Karpas-422 (cell line): ENCODE results near the gene URI1. TPM values are rescaled to one million over a fixed set of nuclear protein-coding genes. Genes with fewer than 3 reads are reported as not detected.
"Not testable (repeated sequence)": the region's sequence is repeated elsewhere in the genome, so short reads cannot be mapped to it uniquely, and the experiment has no call there.

Experiments
- DNase-seq: peaks from one replicate; pipeline ENCODE4 v3.0.0-alpha.2; 2015
- H2AFZ ChIP-seq: fragments of 200-600 bp; sonication (generic); 2 replicates; pipeline ENCODE4 v1.6.1; 2014; ENCODE audit warnings: antibody characterized with exemption, low read length, mixed read lengths
- H3K27ac ChIP-seq: fragments of 200-600 bp; sonication (generic); 2 replicates; pipeline ENCODE4 v1.5.1; 2014; ENCODE audit warnings: mild to moderate bottlenecking, low read length, moderate library complexity
- H3K27me3 ChIP-seq: fragments of 200-600 bp; sonication (generic); 2 replicates; pipeline ENCODE4 v1.6.1; 2014; ENCODE audit warnings: low read length, mixed read lengths
- H3K36me3 ChIP-seq: fragments of 200-600 bp; sonication (generic); 2 replicates; pipeline ENCODE4 v1.6.1; 2014; ENCODE audit warnings: low read length, mixed read lengths; ENCODE audit not compliant: insufficient read depth
- H3K4me1 ChIP-seq: fragments of 200-600 bp; sonication (generic); 2 replicates; pipeline ENCODE4 v1.6.1; 2014; ENCODE audit warnings: mild to moderate bottlenecking, low read length, mixed read lengths
- H3K4me2 ChIP-seq: fragments of 200-600 bp; sonication (generic); 2 replicates; pipeline ENCODE4 v1.6.1; 2014; ENCODE audit warnings: low read length, low read depth, mild to moderate bottlenecking; ENCODE audit not compliant: poor library complexity, severe bottlenecking
- H3K4me3 ChIP-seq: fragments of 200-600 bp; sonication (generic); 2 replicates; pipeline ENCODE4 v1.5.1; 2014; ENCODE audit warnings: mild to moderate bottlenecking, antibody characterized with exemption, low read length, mixed read lengths
- H3K79me2 ChIP-seq: fragments of 200-600 bp; sonication (generic); 2 replicates; pipeline ENCODE4 v1.6.1; 2014; ENCODE audit warnings: mild to moderate bottlenecking, low read length, mixed read lengths
- H3K9ac ChIP-seq: fragments of 200-600 bp; sonication (generic); 2 replicates; pipeline ENCODE4 v1.6.0; 2014; ENCODE audit warnings: low read length
- H3K9me2 ChIP-seq: fragments of 200-600 bp; sonication (generic), shearing (Covaris generic); replicated peaks from 2 replicates; pipeline ENCODE4 v1.6.0; 2014; ENCODE audit warnings: mild to moderate bottlenecking, low read length, moderate library complexity; ENCODE audit not compliant: insufficient read depth
- H3K9me3 ChIP-seq: fragments of 300-700, 200-600 bp; sonication (generic); 2 replicates; pipeline ENCODE4 v1.6.1; 2014; ENCODE audit warnings: low read length, mixed read lengths
- H4K20me1 ChIP-seq: fragments of 200-600 bp; sonication (generic); 2 replicates; pipeline ENCODE4 v1.6.1; 2014; ENCODE audit warnings: mild to moderate bottlenecking, antibody characterized with exemption, low read length, low read depth; ENCODE audit not compliant: insufficient read depth
- total RNA-seq: library from RNA; depleted of rRNA; stranded (reverse); fragments of >200 nt; shearing (Covaris generic); gene quantifications from 2 replicates; pipeline ENCODE4 v1.2.3, GENCODE V29; 2014; ENCODE audit warnings: low replicate concordance

Gene URI1
- total RNA-seq, 1 experiment from 2014 or later: 77.7 TPM

DNA sequence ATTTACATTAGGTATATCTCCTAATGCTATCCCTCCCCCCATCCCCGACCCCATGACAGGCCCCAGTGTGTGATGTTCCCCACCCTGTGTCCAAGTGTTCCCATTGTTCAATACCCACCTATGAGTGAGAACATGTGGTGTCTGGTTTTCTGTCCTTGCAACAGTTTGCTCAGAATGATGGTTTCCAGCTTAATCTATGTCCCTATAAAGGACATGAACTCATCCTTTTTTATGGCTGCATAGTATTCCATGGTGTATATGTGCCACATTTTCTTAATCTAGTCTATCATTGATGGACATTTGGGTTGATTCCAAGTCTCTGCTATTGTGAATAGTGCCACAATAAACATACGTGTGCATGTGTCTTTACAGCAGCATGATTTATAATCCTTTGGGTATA, 26.2 kb upstream of the URI1 start:
- not testable (repeated sequence) for DNase-seq, H4K20me1 ChIP-seq, H3K9me3 ChIP-seq

DNA sequence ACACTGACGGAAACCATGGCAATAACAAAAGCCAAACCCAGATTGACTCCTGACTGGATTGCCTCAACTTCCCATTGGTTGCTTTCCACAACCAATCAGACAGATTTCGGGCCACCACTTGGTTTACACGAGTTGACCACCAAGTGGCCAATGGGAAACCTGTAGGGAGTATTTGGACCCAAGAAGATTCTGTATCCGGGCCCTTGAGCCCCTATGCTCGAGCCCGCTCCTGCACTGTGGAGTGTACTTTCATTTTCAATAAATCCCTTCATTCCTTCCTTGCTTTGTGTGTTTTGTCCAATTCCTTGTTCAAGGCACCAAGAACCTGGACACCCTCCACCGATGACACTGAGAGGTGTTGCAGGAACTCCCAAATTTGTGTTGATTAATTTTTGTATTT, 24.1 kb upstream of the URI1 start:
- DNase-seq: no peak

More for the DNA sequence above, 26.2 kb upstream of the URI1 start:
- H3K27me3 ChIP-seq, H2AFZ ChIP-seq, H3K4me1 ChIP-seq, H3K79me2 ChIP-seq, H3K9me2 ChIP-seq, H3K4me3 ChIP-seq, H3K4me2 ChIP-seq, H3K9ac ChIP-seq, H3K27ac ChIP-seq, H3K36me3 ChIP-seq: not testable (repeated sequence)

DNA sequence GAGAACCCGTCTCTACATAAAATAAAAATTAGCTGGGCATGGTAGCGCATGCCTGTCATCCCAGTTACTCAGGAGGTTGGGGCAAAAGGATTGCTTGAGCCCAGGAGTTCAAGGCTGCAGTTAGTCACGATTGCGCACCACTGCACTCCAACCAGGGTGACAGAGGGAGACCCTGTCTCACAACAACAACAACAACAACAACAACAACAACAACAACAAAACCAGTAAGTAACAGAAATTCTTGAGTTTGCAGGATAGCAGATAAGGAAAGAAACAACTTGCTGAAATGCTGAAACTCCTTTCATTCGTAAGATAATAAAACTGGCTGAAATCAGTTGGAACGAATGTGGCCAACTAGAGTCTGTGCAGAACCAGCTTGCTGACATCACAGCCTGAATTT, 23.1 kb upstream of the URI1 start:
- H3K79me2 ChIP-seq: no peaks in the 10 kb centered on the region
- H3K36me3 ChIP-seq: no peaks in the 10 kb centered on the region
- H3K4me3 ChIP-seq: no peak overlapping the region
- no peak overlapping the region for H3K4me2 ChIP-seq
- H2AFZ ChIP-seq: no peak overlapping the region
- H3K9me3 ChIP-seq: no peaks in the 10 kb centered on the region
- no peaks in the 10 kb centered on the region for H3K9me2 ChIP-seq
- no peak for DNase-seq
- H3K4me1 ChIP-seq: no peaks in the 10 kb centered on the region
- no peaks in the 10 kb centered on the region for H3K27me3 ChIP-seq
- no peak overlapping the region for H3K27ac ChIP-seq
- no peaks in the 10 kb centered on the region for H4K20me1 ChIP-seq
- H3K9ac ChIP-seq: no peak overlapping the region

More for the DNA sequence above, 24.1 kb upstream of the URI1 start:
- H3K9ac ChIP-seq: no peak overlapping the region
- no peak overlapping the region for H3K4me2 ChIP-seq
- no peak overlapping the region for H3K4me3 ChIP-seq
- no peaks in the 10 kb centered on the region for H3K36me3 ChIP-seq
- H4K20me1 ChIP-seq: no peaks in the 10 kb centered on the region
- no peaks in the 10 kb centered on the region for H3K9me3 ChIP-seq
- no peak overlapping the region for H2AFZ ChIP-seq
- no peaks in the 10 kb centered on the region for H3K4me1 ChIP-seq
- no peak overlapping the region for H3K27ac ChIP-seq
- no peaks in the 10 kb centered on the region for H3K27me3 ChIP-seq
- no peaks in the 10 kb centered on the region for H3K79me2 ChIP-seq
- no peaks in the 10 kb centered on the region for H3K9me2 ChIP-seq

DNA sequence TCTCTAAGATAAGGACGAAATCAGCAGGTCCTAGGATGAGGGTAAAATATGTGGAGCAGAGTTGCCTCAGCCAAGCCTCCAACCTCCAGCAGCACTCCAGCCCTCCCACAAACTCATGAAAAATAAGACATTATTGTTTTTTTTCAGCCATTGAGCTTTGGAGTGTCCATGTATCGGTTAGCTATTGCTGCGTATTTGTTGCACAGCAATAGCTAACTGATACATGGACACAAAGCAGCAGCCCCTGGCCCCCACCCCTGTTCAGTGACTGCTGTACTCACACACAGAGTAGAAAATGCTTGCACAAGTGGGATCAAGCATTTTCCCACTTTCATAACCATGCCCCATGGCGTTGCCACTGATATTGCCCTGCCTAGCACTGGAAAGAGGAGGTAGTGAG, 19.1 kb upstream of the URI1 start:
- Histone ChIP-seq H3K79me2 (no peaks in the 10 kb centered on the region), H3K9me3 (no peaks in the 10 kb centered on the region)
- DNase-seq: no peak

DNA sequence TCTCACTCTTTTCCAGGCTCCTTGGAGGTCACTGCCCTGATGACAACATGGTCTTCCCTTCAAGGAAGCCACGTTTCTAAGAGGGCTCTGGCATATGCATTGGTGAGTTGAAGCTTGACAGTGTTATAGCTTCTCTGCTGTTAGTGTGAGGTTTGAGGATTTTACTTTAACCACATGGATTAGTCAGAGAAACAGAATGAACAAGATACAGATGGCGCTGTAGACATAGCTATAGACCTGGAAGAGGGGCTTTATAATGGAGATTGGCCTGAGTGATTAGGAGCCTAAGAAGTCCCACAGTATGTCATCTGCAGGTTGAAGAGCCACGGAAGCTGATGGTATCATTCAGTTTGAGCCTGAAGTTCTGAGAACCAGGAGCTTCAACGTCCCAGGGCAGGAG, 18.4 kb upstream of the URI1 start:
- H3K9ac ChIP-seq: no peak overlapping the region
- H3K9me3 ChIP-seq: no peaks in the 10 kb centered on the region
- H3K9me2 ChIP-seq: no peaks in the 10 kb centered on the region
- peak; percentile 62 for DNase-seq
- no peaks in the 10 kb centered on the region for H3K79me2 ChIP-seq
- no peaks in the 10 kb centered on the region for H3K27me3 ChIP-seq
- no peaks in the 10 kb centered on the region for H4K20me1 ChIP-seq
- H3K36me3 ChIP-seq: no peaks in the 10 kb centered on the region
- peaks cover 4% of the 10 kb centered on the region; the same call in 1 of the 2 replicates for H3K4me1 ChIP-seq
- H3K4me3 ChIP-seq: no peak overlapping the region
- H3K4me2 ChIP-seq: no peak overlapping the region
- no peak overlapping the region for H2AFZ ChIP-seq
- H3K27ac ChIP-seq: no peak overlapping the region

More for the DNA sequence above, 19.1 kb upstream of the URI1 start:
- Histone ChIP-seq H3K4me1 (peaks cover 2% of the 10 kb centered on the region; the same call in 1 of the 2 replicates), H3K27me3 (no peaks in the 10 kb centered on the region), H3K36me3 (no peaks in the 10 kb centered on the region), H3K4me3 (no peak overlapping the region), H3K4me2 (no peak overlapping the region), H3K9me2 (no peaks in the 10 kb centered on the region), H4K20me1 (no peaks in the 10 kb centered on the region), H2AFZ (no peak overlapping the region), H3K27ac (no peak overlapping the region), H3K9ac (no peak overlapping the region)

DNA sequence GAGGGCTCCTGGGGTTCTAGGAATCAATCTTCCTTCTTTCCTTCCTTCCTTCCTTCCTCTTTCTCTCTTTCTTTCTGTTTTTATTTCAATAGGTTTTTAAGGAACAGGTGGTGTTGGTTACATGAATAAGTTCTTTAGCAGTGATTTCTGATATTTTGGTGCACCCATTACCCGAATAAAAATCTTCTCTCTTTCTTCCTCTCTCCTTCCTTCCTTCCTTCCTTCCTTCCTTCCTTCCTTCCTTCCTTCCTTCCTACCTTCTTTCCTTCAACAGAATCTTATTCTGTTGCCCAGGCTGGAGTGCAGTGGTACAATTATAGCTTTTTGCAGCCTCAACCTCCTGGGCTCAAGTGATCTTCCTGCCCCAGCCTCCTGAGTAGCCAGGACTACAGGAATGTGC, 16.0 kb upstream of the URI1 start:
- Histone ChIP-seq H3K4me2 (no peak overlapping the region), H3K27me3 (no peaks in the 10 kb centered on the region), H3K79me2 (no peaks in the 10 kb centered on the region), H3K9me3 (no peaks in the 10 kb centered on the region), H2AFZ (no peak overlapping the region), H3K9ac (no peak overlapping the region), H3K4me3 (no peak overlapping the region), H3K36me3 (no peaks in the 10 kb centered on the region), H4K20me1 (no peaks in the 10 kb centered on the region), H3K27ac (no peak overlapping the region), H3K9me2 (no peaks in the 10 kb centered on the region), H3K4me1 (peaks cover 4% of the 10 kb centered on the region; the same call in 1 of the 2 replicates)
- DNase-seq: no peak

DNA sequence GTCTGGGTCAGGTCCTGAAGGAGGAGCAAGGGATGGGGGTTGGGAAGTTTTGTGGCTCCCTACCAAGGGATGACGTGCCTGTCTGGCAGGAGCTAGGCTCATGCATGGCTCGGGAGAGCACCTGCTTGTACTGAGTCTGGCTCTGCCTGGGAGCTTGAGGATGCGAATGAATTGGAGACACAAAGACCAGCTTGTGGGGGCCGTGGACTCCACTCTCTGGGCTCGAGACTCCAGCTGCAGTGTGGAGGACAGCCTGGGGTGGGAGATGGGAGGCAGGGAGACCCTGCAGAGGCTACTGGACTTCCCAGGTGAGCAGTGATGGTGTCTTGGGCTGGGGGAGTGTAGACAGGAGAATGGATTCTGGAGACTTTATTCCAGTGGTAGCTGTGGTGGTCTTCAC, 15.2 kb upstream of the URI1 start:
- H2AFZ ChIP-seq: no peak overlapping the region
- no peaks in the 10 kb centered on the region for H3K9me2 ChIP-seq
- no peak overlapping the region for H3K27ac ChIP-seq
- H3K4me3 ChIP-seq: no peak overlapping the region
- no peaks in the 10 kb centered on the region for H4K20me1 ChIP-seq
- no peaks in the 10 kb centered on the region for H3K9me3 ChIP-seq
- no peaks in the 10 kb centered on the region for H3K79me2 ChIP-seq
- DNase-seq: no peak
- H3K4me2 ChIP-seq: no peak overlapping the region
- H3K36me3 ChIP-seq: no peaks in the 10 kb centered on the region
- H3K4me1 ChIP-seq: peaks cover 4% of the 10 kb centered on the region; the same call in 1 of the 2 replicates
- no peak overlapping the region for H3K9ac ChIP-seq
- no peaks in the 10 kb centered on the region for H3K27me3 ChIP-seq

DNA sequence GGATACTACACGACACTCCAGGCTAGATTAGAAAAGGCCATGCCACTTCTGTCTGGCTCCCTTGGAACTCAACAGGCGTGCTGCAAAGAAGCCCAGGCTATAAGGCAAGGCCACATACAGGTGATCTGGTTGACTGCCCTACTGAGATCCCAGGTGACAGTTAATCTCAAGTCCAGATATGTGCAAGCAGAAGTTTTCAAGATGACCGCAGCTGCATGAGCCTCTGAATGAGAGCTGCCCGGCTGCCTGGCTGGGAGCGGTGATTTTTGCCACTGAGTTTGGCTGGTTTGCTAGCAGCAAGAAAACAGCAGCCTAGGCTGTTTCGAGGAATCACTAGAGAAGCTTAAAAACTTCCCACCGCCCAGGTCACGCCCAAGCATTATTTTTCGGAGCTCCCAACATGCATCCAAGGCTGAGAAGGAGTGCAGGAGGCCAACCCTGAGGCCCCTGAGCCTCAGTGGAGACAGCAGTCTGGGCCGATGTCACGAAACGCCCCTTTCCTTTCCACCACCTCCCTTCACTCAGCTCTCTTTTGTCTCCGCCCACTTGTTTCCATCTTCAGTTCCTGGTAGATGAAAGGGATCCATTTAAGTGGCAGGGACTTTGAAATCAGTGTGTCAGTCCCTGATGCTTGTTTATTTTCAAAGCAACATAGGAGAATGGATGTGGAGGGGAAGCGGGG, 14.0 kb upstream of the URI1 start:
- Histone ChIP-seq H3K36me3 (no peaks in the 10 kb centered on the region), H3K79me2 (no peaks in the 10 kb centered on the region), H3K4me3 (no peak overlapping the region), H2AFZ (no peak overlapping the region), H3K9me2 (no peaks in the 10 kb centered on the region), H3K4me1 (peaks cover 4% of the 10 kb centered on the region; the same call in 1 of the 2 replicates), H3K27me3 (no peaks in the 10 kb centered on the region), H3K9me3 (no peaks in the 10 kb centered on the region), H3K9ac (no peak overlapping the region), H3K4me2 (no peak overlapping the region), H3K27ac (no peak overlapping the region), H4K20me1 (no peaks in the 10 kb centered on the region)
- no peak for DNase-seq
